SU-DHL-6 (cell line): ENCODE results near the gene SLC5A10.

ENCODE experiments used
- H2AFZ ChIP-seq: fragments of 200-600 bp; sonication (generic); 2 replicates; pipeline ENCODE4 v1.6.1; 2014; ENCODE audit warnings: low read depth, mild to moderate bottlenecking, moderate library complexity, mixed read lengths, antibody characterized with exemption, low read length; ENCODE audit not compliant: severe bottlenecking
- H3F3A ChIP-seq: fragments of 200-600 bp; shearing (Covaris generic); 2 replicates; pipeline ENCODE4 v1.6.0; 2016; ENCODE audit warnings: antibody characterized with exemption, mild to moderate bottlenecking; ENCODE audit not compliant: insufficient read depth
- H3K27ac ChIP-seq: fragments of 200-600 bp; sonication (generic); 2 replicates; pipeline ENCODE4 v1.5.1; 2016; ENCODE audit warnings: low read depth, mild to moderate bottlenecking, low read length, moderate library complexity, mixed read lengths
- H3K27me3 ChIP-seq: fragments of 200-600 bp; sonication (generic), shearing (Covaris generic); 2 replicates; pipeline ENCODE4 v1.6.0; 2014; ENCODE audit warnings: mild to moderate bottlenecking, low read length
- H3K36me3 ChIP-seq: fragments of 200-600 bp; sonication (generic); 2 replicates; pipeline ENCODE4 v1.6.1; 2014; ENCODE audit warnings: mild to moderate bottlenecking, low read length, mixed read lengths
- H3K4me2 ChIP-seq: fragments of 300-600, 200-600 bp; shearing (Covaris generic), sonication (generic); 2 replicates; pipeline ENCODE4 v1.6.0; 2014; ENCODE audit warnings: low read length, low read depth, mild to moderate bottlenecking; ENCODE audit not compliant: poor library complexity, severe bottlenecking
- H3K4me3 ChIP-seq: fragments of 200-600 bp; sonication (generic); 2 replicates; pipeline ENCODE4 v1.5.1; 2014; ENCODE audit warnings: antibody characterized with exemption, low read length, mild to moderate bottlenecking, mixed read lengths; ENCODE audit not compliant: insufficient read depth, poor library complexity, severe bottlenecking
- H3K79me2 ChIP-seq: fragments of 200-600 bp; sonication (generic); 2 replicates; pipeline ENCODE4 v1.6.1; 2014; ENCODE audit warnings: mild to moderate bottlenecking, low read length, moderate library complexity; ENCODE audit not compliant: insufficient read depth
- H3K9ac ChIP-seq: fragments of 200-600 bp; sonication (generic); 2 replicates; pipeline ENCODE4 v1.7.0; 2014; ENCODE audit warnings: mild to moderate bottlenecking, low read length
- H3K9me2 ChIP-seq: fragments of 200-600 bp; sonication (generic); replicated peaks from 2 replicates; pipeline ENCODE4 v1.6.1; 2014; ENCODE audit warnings: low read length; ENCODE audit not compliant: insufficient read depth
- H3K9me3 ChIP-seq: fragments of 200-600 bp; sonication (generic); 2 replicates; pipeline ENCODE4 v1.6.1; 2014; ENCODE audit warnings: low read length, mixed read lengths; ENCODE audit not compliant: insufficient read depth
- H4K20me1 ChIP-seq: fragments of 200-600 bp; sonication (generic); 2 replicates; pipeline ENCODE4 v1.6.1; 2014; ENCODE audit warnings: low read depth, mild to moderate bottlenecking, antibody characterized with exemption, low read length, moderate library complexity, mixed read lengths
- EZH2phosphoT487 ChIP-seq: fragments of 200-600 bp; sonication (generic), shearing (Covaris generic); conservative IDR thresholded peaks from 2 replicates; pipeline ENCODE4 v1.6.1; 2018; ENCODE audit warnings: mild to moderate bottlenecking, antibody characterized with exemption, low read length, moderate library complexity, mixed read lengths
- TF ChIP-seq, protein P1 (sequence below): fragments of 200-600 bp; sonication (generic); IDR thresholded peaks from one replicate; pipeline ENCODE4 v1.5.1; 2017; ENCODE audit warnings: antibody characterized with exemption, mild to moderate bottlenecking, low read length, moderate library complexity; ENCODE audit not compliant: insufficient read depth, poor library complexity, severe bottlenecking

Gene SLC5A10

DNA sequence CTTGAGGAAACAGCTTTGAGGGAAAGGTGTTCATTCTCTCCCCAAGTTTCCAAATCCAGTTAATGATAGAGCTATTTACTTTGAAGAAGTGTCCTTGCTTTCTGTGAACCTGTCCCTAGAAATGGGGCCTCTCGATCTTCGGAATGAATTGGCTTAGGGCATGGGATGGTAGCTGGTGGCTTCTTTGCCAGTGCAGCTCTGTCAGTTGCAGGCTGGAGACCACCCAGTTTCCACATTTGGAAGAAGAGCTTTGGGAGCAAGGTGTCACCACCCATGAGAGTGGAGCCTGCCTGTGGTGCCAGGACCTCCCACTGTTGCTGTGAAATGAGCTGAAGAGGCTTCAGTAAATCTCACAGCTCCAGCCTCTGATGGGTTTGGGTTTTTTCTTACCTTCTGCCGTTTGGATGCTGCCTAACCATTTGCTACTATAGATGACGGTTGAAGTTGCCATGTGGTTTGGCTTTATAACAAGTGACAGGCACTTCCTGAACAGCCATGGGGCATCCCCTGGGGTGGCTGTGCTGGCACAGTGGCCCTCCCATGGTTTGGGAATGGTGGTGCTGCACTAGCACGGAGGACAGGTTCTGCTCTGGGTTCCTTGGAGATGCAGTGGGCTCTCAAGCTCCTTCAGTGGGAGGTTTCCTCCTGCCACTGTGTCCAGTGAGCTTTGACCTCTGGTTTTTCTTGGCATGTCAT lies 19.5 kb upstream of the SLC5A10 start:
- no peak overlapping the region for H3K9ac ChIP-seq
- H3K79me2 ChIP-seq = no peaks in the 10 kb centered on the region
- peaks cover 23% of the 10 kb centered on the region for H3K36me3 ChIP-seq
- H2AFZ ChIP-seq = no peak overlapping the region
- H3K9me2 ChIP-seq = no peaks in the 10 kb centered on the region
- no peaks in the 10 kb centered on the region for H3K9me3 ChIP-seq
- H3K27ac ChIP-seq = no peak overlapping the region
- no peaks in the 10 kb centered on the region for H4K20me1 ChIP-seq
- H3F3A ChIP-seq = peaks cover 19% of the 10 kb centered on the region
- no peak overlapping the region for H3K4me2 ChIP-seq
- TF ChIP-seq EZH2phosphoT487 = no peak
- TF ChIP-seq, protein P1, sequence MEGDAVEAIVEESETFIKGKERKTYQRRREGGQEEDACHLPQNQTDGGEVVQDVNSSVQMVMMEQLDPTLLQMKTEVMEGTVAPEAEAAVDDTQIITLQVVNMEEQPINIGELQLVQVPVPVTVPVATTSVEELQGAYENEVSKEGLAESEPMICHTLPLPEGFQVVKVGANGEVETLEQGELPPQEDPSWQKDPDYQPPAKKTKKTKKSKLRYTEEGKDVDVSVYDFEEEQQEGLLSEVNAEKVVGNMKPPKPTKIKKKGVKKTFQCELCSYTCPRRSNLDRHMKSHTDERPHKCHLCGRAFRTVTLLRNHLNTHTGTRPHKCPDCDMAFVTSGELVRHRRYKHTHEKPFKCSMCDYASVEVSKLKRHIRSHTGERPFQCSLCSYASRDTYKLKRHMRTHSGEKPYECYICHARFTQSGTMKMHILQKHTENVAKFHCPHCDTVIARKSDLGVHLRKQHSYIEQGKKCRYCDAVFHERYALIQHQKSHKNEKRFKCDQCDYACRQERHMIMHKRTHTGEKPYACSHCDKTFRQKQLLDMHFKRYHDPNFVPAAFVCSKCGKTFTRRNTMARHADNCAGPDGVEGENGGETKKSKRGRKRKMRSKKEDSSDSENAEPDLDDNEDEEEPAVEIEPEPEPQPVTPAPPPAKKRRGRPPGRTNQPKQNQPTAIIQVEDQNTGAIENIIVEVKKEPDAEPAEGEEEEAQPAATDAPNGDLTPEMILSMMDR = no peak
- no peaks in the 10 kb centered on the region for H3K27me3 ChIP-seq
- no peak overlapping the region for H3K4me3 ChIP-seq

DNA sequence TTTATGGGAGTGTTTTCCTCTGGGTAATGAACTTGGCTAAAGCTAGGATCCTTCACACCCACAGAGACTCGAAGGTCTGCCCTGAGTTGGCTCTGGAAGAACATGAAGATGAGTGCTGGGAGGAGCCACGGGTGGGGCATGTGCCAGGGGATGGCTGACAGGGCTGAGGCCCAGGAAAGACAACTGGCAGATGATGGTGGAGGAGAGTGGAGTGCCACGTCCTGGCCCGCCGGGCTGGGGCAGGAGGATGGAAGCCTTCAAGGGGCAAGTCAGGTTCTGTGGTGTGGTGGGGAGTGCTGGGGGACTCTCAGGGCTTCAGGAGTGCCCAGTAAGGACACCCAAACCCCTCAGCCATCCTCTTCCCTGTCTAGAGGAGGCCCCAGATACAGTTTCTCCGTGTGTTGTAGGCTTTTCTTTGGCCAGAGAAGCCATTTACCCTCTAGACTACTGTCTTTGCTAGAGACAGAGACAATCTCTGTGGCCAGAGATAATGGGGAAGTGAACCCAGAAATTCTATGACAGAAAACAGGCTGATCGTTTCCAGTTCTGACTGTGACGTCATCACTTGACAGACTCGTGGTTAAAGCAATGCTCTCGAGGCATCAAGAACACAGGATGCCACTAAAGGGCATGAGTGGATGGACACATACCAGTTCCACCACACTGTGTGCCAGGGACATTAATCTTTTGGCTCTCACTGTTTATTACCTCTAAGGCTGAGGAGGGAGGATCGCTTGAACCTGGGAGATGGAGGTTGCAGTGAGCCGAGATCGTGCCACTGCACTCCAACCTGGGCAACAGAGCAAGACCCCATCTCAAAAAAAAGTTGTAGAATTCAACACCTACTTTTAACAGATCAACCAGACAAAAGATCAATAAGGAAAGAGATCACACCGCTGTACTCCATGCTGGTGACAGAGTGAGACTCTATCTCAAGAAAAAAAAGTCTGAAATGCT lies 18.6 kb upstream of the SLC5A10 start:
- Histone ChIP-seq H2AFZ (no peak overlapping the region), H3K9me2 (no peaks in the 10 kb centered on the region), H3K27ac (no peak overlapping the region), H4K20me1 (no peaks in the 10 kb centered on the region), H3K9ac (no peak overlapping the region), H3K4me2 (no peak overlapping the region), H3K4me3 (no peak overlapping the region), H3K36me3 (peaks cover 19% of the 10 kb centered on the region), H3F3A (peaks cover 19% of the 10 kb centered on the region), H3K27me3 (no peaks in the 10 kb centered on the region), H3K79me2 (no peaks in the 10 kb centered on the region), H3K9me3 (no peaks in the 10 kb centered on the region)
- TF ChIP-seq, protein P1 = no peak
- TF ChIP-seq EZH2phosphoT487 = no peak

DNA sequence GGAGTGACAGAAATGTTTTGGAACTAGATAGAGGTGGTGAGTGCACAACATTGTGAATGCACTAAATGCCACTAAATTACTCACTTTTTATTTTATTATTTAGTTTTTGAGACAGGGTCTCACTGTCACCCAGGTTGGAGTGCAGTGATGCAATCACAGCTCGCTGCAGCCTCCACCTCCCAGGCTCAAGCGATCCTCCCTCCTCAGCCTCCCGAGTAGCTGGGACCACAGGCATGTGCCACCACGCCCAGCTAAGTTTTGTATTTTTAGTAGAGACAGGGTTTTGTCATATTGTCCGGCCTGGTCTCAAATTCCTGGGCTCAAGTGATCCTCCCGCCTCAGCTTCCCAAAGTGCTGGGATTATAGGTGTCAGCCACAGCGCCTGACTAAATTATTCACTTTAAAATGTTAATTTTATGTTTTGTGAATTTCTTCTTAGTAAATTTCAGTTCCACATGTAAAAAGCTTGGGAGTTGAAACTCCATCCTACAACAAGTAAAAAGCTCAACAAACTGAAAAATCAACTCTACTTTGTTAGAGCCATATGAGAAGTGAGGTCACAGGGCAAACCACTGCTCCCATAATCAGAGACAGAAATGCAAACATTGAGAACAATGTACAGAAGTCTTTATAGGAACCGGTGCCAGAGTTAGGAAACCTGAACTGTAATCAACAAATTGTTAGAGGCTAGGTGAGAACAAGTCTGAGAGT lies 13.8 kb upstream of the SLC5A10 start:
- H3K27ac ChIP-seq = no peak overlapping the region
- H3F3A ChIP-seq = 0 out of 2 replicates have a peak, but pooled peaks cover 6% of the 10 kb centered on the region
- no peak overlapping the region for H3K4me2 ChIP-seq
- H3K9me2 ChIP-seq = no peaks in the 10 kb centered on the region
- no peaks in the 10 kb centered on the region for H3K36me3 ChIP-seq
- no peaks in the 10 kb centered on the region for H4K20me1 ChIP-seq
- H3K27me3 ChIP-seq = no peaks in the 10 kb centered on the region
- H3K9ac ChIP-seq = no peak overlapping the region
- no peak for TF ChIP-seq EZH2phosphoT487
- TF ChIP-seq, protein P1 = no peak
- H2AFZ ChIP-seq = no peak overlapping the region
- no peak overlapping the region for H3K4me3 ChIP-seq
- no peaks in the 10 kb centered on the region for H3K9me3 ChIP-seq
- no peaks in the 10 kb centered on the region for H3K79me2 ChIP-seq
